GM20000 (cell line): ENCODE data around the gene PCGF1.

ENCODE experiments used
- DNase-seq: peaks from one replicate; pipeline ENCODE4 v3.0.0; 2012; ENCODE audit warnings: low spot score
- TF ChIP-seq, protein P1 (sequence below): IDR thresholded peaks from 2 replicates; pipeline ENCODE4 v1.5.1; 2012; ENCODE audit warnings: mild to moderate bottlenecking, control low read depth; ENCODE audit errors: extremely low read depth, missing control alignments

Gene PCGF1

DNA sequence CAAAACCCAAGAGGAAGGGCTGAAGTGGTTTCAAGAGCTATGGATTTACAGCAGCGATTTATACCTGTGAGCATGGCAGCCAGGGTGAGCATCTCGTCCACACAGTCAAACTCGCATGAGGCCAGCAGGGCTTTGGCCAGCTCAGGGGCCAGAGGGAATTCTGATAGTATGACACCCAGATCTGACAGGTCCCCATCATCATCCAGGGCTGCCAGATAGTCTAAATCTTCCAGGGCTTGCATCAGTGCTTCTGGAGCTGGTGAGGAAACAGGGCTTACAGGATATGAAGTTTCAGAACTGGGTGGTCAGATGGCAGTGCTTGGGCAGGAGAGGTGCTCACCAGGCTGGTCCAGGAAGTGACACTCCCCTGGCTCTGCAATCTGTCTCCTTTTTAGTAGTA lies 15.0 kb upstream of the PCGF1 start:
- TF ChIP-seq, protein P1, sequence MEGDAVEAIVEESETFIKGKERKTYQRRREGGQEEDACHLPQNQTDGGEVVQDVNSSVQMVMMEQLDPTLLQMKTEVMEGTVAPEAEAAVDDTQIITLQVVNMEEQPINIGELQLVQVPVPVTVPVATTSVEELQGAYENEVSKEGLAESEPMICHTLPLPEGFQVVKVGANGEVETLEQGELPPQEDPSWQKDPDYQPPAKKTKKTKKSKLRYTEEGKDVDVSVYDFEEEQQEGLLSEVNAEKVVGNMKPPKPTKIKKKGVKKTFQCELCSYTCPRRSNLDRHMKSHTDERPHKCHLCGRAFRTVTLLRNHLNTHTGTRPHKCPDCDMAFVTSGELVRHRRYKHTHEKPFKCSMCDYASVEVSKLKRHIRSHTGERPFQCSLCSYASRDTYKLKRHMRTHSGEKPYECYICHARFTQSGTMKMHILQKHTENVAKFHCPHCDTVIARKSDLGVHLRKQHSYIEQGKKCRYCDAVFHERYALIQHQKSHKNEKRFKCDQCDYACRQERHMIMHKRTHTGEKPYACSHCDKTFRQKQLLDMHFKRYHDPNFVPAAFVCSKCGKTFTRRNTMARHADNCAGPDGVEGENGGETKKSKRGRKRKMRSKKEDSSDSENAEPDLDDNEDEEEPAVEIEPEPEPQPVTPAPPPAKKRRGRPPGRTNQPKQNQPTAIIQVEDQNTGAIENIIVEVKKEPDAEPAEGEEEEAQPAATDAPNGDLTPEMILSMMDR = no peak
- DNase-seq = no peak

DNA sequence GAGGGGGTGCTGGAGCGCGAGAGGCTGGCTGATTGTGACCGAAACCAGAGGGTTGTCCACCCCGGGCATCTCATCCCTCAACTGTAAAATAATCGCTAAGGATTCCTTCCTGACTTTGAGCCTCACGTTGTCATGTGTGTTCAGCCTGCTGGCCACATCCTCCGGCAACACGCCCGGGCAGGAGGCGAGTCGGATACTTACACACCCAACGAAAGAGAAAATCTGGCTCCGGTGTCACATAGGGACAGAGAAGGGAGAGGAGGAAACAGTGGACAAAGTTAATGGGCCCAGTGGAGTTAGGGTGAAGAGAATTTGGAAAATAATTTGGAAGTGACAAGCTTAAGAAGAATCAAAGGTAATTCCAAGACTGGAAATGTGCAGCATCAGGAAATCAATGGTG lies 9.2 kb upstream of the PCGF1 start:
- no peak for DNase-seq
- TF ChIP-seq, protein P1 = no peak

DNA sequence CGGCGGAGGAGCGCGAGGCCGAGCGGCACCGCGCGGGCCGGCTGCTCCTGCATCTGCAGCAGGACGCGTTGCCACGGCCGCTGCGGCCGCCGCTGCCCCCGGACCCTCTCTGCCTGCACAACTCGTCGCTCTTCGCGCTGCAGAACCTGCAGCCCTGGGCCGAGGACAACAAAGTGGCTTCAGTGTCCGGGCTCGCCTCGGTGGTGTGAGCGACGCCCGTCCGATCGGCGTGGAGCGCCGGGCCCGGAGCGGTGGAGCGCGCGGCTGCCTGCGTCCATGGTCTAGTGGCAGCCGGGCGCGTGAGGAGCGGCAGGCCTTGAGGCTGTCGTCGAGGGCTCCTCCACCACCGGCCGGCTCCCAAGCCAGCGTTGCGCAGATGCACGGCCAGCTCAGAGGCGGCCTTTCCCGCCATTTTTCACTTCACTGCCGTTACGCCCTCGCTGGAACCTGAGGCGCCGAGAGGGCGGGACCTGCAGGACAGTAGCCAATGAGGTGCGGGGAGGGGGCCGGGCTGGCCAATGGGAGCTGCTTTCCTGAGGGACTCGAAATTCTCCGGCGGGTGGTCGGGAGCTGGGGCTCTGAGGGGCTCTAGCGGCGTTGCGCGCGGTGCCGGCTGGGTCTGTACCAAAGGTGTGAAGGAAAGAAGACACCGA lies 8.6 kb upstream of the PCGF1 start:
- peak; percentile 95 for DNase-seq
- TF ChIP-seq, protein P1 = no peak

DNA sequence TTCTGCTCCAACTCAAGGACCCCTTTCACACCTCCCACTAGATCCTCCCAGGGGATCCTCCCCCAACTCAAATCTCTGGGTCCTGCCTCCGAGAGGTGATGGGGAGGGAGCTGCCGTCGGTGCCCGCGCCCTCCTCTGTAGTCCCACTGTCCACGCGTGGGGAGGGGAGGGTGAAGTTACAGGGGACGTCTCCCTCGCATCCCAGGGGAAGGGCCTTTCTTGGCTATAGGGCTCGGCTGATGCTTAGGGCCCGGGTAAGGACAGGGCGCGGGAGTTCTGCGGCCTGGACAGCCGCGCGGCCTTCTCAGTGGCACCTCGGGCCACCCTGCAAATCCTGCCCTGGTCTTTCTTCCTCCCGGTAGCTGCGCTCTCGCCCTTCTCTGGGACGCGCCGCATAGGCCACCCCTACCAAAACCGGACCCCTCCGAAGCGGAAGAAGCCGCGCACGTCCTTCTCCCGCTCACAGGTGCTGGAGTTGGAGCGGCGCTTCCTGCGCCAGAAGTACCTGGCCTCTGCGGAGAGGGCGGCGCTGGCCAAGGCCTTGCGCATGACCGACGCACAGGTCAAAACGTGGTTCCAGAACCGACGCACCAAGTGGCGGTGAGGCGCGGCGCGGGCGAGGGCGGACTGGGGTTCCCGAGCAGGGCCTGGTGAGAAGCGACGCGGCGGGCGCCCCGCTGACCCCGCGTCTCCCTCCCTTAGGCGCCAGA lies 7.9 kb upstream of the PCGF1 start:
- peak; percentile 45 for DNase-seq
- TF ChIP-seq, protein P1 = no peak

DNA sequence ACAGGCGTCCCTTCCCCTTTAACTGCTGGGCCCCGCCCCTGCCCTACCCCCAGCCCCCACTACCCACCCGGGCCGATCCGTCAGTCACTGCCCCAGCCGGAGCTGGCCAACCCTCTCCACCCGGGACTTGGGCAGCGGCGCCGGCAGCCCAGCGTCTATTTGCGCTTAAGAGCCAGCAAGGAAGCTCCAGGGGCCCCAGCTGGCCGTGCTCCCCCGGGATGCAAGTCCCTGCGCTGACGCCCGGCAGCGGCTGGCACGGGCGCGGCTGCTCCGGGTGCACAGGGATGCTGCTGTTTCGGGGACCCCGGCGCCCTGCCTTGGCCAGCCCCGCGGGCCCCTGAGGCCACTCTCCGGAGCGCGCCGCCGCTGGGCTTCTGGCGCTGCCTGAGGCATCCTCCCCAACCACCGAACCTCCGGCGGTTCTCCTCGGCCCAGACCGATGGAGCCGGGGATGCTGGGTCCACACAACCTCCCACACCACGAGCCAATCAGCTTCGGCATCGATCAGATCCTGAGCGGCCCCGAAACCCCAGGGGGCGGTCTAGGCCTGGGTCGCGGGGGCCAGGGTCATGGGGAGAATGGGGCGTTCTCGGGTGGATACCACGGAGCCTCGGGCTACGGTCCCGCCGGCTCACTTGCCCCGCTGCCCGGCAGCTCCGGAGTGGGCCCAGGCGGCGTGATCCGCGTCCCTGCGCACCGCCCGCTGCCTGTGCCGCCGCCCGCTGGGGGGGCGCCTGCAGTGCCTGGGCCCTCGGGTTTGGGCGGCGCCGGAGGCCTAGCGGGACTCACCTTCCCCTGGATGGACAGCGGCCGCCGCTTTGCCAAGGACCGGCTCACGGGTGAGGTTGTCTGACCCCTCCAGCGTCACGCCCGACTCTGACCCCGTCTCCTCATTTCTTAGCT lies 7.1 kb upstream of the PCGF1 start, which contains the start of gene TLX2:
TLX2 (plus strand) TSS at position 83 of the 903 bp plus-strand sequence; CDS start at position 440, 357 bp downstream.
- peak; percentile 53 for DNase-seq
- TF ChIP-seq, protein P1 = no peak

DNA sequence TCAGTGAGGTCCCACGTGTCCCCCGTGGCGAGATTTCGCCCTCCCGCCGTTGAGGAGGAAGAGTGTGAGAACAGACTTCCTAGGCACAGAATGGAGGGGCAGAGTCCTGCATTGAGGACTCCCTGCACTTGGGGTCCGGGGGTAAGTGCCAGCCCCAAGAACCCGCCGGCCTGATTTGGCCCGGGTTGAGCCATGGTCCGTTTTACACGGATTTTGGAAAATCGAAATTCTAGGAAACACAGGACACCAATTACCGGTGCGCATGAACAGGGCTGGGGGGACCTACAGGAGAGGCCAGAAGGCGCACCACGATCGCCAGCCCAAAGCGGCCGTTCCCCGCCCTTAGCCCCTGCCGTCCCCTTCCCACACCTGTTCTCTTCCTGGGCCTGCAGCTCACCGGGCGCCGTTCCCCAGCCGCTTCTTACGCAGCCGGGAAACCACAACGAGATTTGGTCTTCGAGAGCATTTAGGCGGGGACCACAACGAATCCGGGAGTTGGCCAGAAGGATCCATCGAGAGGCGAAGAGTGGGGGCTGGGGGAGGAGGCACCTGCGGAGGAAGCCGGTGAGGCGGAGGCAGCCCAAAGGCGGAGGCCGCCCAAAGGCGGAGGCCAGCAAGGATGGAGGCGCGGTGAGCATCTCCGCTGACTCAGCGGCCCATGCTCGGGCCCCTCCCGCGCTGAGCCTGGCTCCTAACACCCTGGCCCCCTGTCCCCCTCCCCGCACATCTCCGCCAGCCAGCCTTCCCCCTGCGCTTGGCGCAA lies 6.3 kb upstream of the PCGF1 start:
- DNase-seq = peak; percentile 43
- TF ChIP-seq, protein P1 = no peak
